HEK293 (cell line): ENCODE measurements around the gene P2RX6.
A peak's percentile ranks its signal among the peaks of the same experiment; 100 is the strongest.

Experiments used
- EGR2 ChIP-seq: fragments of 450-650 bp; formaldehyde crosslinking; IDR thresholded peaks from 2 replicates; pipeline ENCODE4 v1.5.1; 2016; ENCODE audit warnings: low read depth, missing biosample characterization, missing genetic modification characterization
- GFI1B ChIP-seq: fragments of 450-650 bp; formaldehyde crosslinking; IDR thresholded peaks from 2 replicates; pipeline ENCODE4 v1.5.1; 2016; ENCODE audit warnings: missing biosample characterization, missing genetic modification characterization
- KLF7 ChIP-seq: fragments of 450-650 bp; formaldehyde crosslinking; IDR thresholded peaks from 2 replicates; pipeline ENCODE4 v1.5.1; 2016; ENCODE audit warnings: missing biosample characterization, missing genetic modification characterization, borderline replicate concordance
- MYNN ChIP-seq: fragments of 450-650 bp; formaldehyde crosslinking; IDR thresholded peaks from 2 replicates; pipeline ENCODE4 v1.5.1; 2016; ENCODE audit warnings: missing biosample characterization, missing genetic modification characterization, borderline replicate concordance
- WT1 ChIP-seq: fragments of 450-650 bp; formaldehyde crosslinking; IDR thresholded peaks from 2 replicates; pipeline ENCODE4 v1.5.1; 2016; ENCODE audit warnings: missing biosample characterization, missing genetic modification characterization
- ZBTB48 ChIP-seq: fragments of 450-650 bp; formaldehyde crosslinking; IDR thresholded peaks from 2 replicates; pipeline ENCODE4 v1.5.1; 2016; ENCODE audit warnings: missing biosample characterization, missing genetic modification characterization
- ZNF121 ChIP-seq: fragments of 450-650 bp; formaldehyde crosslinking; IDR thresholded peaks from 2 replicates; pipeline ENCODE4 v1.5.1; 2016; ENCODE audit warnings: missing biosample characterization, missing genetic modification characterization
- ZNF239 ChIP-seq: fragments of 450-650 bp; formaldehyde crosslinking; IDR thresholded peaks from 2 replicates; pipeline ENCODE4 v1.5.1; 2016; ENCODE audit warnings: missing biosample characterization, missing genetic modification characterization
- ZNF24 ChIP-seq: fragments of 450-650 bp; formaldehyde crosslinking; IDR thresholded peaks from 2 replicates; pipeline ENCODE4 v1.5.1; 2016; ENCODE audit warnings: missing biosample characterization, missing genetic modification characterization
- ZNF335 ChIP-seq: fragments of 450-650 bp; formaldehyde crosslinking; conservative IDR thresholded peaks from 2 replicates; pipeline ENCODE4 v1.5.1; 2016; ENCODE audit warnings: missing biosample characterization, missing genetic modification characterization
- ZNF341 ChIP-seq: fragments of 450-650 bp; formaldehyde crosslinking; IDR thresholded peaks from 2 replicates; pipeline ENCODE4; 2016; ENCODE audit warnings: low read depth, missing biosample characterization, missing genetic modification characterization
- ZNF354C ChIP-seq: fragments of 450-650 bp; formaldehyde crosslinking; IDR thresholded peaks from 2 replicates; pipeline ENCODE4 v1.5.1; 2016; ENCODE audit warnings: missing biosample characterization, missing genetic modification characterization, low read depth, borderline replicate concordance
- ZNF37A ChIP-seq: fragments of 450-650 bp; IDR thresholded peaks from 2 replicates; pipeline ENCODE4 v1.5.1; 2018; ENCODE audit warnings: missing biosample characterization, missing genetic modification characterization
- ZNF404 ChIP-seq: fragments of 450-650 bp; formaldehyde crosslinking; IDR thresholded peaks from 2 replicates; pipeline ENCODE4 v1.5.1; 2017; ENCODE audit warnings: missing biosample characterization, missing genetic modification characterization
- ZNF433 ChIP-seq: fragments of 450-650 bp; formaldehyde crosslinking; IDR thresholded peaks from 2 replicates; pipeline ENCODE4 v1.5.1; 2016; ENCODE audit warnings: missing biosample characterization, missing genetic modification characterization, low read depth
- ZNF529 ChIP-seq: fragments of 450-650 bp; formaldehyde crosslinking; IDR thresholded peaks from 2 replicates; pipeline ENCODE4 v1.5.1; 2017; ENCODE audit warnings: missing genetic modification characterization, missing biosample characterization; ENCODE audit not compliant: insufficient replicate concordance
- ZNF544 ChIP-seq: fragments of 450-650 bp; formaldehyde crosslinking; IDR thresholded peaks from 2 replicates; pipeline ENCODE4 v1.5.0; 2017; ENCODE audit warnings: missing biosample characterization, missing genetic modification characterization
- ZNF585B ChIP-seq: fragments of 450-650 bp; formaldehyde crosslinking; IDR thresholded peaks from 2 replicates; pipeline ENCODE4 v1.5.1; 2016; ENCODE audit warnings: missing biosample characterization, missing genetic modification characterization
- ZNF610 ChIP-seq: fragments of 450-650 bp; formaldehyde crosslinking; IDR thresholded peaks from 2 replicates; pipeline ENCODE4 v1.5.1; 2016; ENCODE audit warnings: missing biosample characterization, missing genetic modification characterization, borderline replicate concordance
- ZNF777 ChIP-seq: fragments of 450-650 bp; formaldehyde crosslinking; IDR thresholded peaks from 2 replicates; pipeline ENCODE4 v1.5.1; 2017; ENCODE audit warnings: missing biosample characterization, missing genetic modification characterization, borderline replicate concordance
- ZNF785 ChIP-seq: fragments of 450-650 bp; formaldehyde crosslinking; IDR thresholded peaks from 2 replicates; pipeline ENCODE4 v1.5.1; 2016; ENCODE audit warnings: missing biosample characterization, missing genetic modification characterization
- ZNF830 ChIP-seq: fragments of 450-650 bp; IDR thresholded peaks from 2 replicates; pipeline ENCODE4 v1.5.0; 2018; ENCODE audit warnings: missing biosample characterization, missing genetic modification characterization, low read depth, mild to moderate bottlenecking, moderate library complexity
- ZSCAN23 ChIP-seq: fragments of 450-650 bp; formaldehyde crosslinking; IDR thresholded peaks from 2 replicates; pipeline ENCODE4 v1.5.1; 2016; ENCODE audit warnings: missing biosample characterization, missing genetic modification characterization
- TF ChIP-seq, protein P1 (sequence below): fragments of 450-650 bp; formaldehyde crosslinking; IDR thresholded peaks from 2 replicates; pipeline ENCODE4 v1.5.1; 2016; ENCODE audit warnings: missing biosample characterization, missing genetic modification characterization
- TF ChIP-seq, protein P2 (sequence below): fragments of 450-650 bp; formaldehyde crosslinking; IDR thresholded peaks from 2 replicates; pipeline ENCODE4 v1.5.1; 2017; ENCODE audit warnings: missing biosample characterization, missing genetic modification characterization
- TF ChIP-seq, protein P3 (sequence below): fragments of 450-650 bp; formaldehyde crosslinking; IDR thresholded peaks from 2 replicates; pipeline ENCODE4 v1.5.0; 2017; ENCODE audit warnings: missing biosample characterization, missing genetic modification characterization, borderline replicate concordance
- TF ChIP-seq, protein P4 (sequence below): IDR thresholded peaks from 2 replicates; pipeline ENCODE4 v1.6.1; 2011; ENCODE audit warnings: mild to moderate bottlenecking, low read depth, low read length, borderline replicate concordance
- TF ChIP-seq, protein P5 (sequence below): fragments of 450-650 bp; formaldehyde crosslinking; IDR thresholded peaks from 2 replicates; pipeline ENCODE4 v1.5.1; 2016; ENCODE audit warnings: missing biosample characterization, missing genetic modification characterization, low read depth
- TF ChIP-seq, protein P6 (sequence below): fragments of 450-650 bp; formaldehyde crosslinking; IDR thresholded peaks from 2 replicates; pipeline ENCODE4 v1.5.1; 2016; ENCODE audit warnings: missing biosample characterization, missing genetic modification characterization

Gene P2RX6

DNA sequence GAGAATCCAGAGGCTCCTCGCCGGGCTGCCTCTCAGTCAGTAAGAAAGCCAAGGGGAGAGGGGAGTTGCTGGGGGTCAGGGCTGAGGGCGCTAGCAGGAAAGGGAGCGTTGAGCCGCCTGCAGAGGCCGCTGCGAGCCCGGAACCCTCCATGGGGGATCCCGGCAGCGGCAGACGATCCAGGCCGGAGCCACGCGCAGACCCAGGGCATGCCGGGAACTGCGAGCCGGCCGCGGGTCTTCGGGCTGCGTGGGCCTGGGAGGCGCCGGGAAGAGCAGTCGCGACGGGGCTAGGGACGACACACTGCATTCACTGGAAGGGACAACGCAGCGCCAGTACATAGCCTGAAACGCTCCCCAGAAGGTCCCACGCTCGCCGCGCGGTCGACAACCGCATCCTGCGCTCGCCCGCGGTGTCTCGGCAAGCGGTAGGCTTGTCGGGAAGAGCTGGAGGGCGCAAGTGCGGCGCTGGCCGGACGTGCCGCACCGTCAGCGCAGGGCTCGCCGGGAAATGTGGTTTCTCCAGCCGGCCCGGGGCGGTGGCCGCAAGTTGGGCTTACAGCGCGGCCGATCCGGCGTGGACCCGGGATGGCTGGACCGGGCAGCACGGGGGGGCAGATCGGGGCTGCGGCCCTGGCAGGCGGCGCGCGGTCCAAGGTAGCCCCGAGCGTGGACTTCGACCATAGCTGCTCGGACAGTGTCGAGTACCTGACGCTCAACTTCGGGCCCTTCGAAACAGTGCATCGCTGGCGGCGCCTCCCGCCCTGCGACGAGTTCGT, 33.0 kb upstream of the P2RX6 start, which contains the start of gene LZTR1 (continued):
- TF ChIP-seq ZSCAN23 (tag by site-specific recombination) (peak; percentile 91), ZNF777 (tag by site-specific recombination) (no peak; the same call in 1 of the 2 replicates), ZNF529 (tag by site-specific recombination) (no peak), ZNF121 (tag by site-specific recombination) (peak; percentile 63; the same call in 1 of the 2 replicates), EGR2 (tag by site-specific recombination) (peak; percentile 60), MYNN (tag by site-specific recombination) (no peak; the same call in 1 of the 2 replicates), ZNF433 (tag by site-specific recombination) (no peak), ZNF610 (tag by site-specific recombination) (peak; percentile 89), ZNF544 (tag by site-specific recombination) (no peak), ZNF585B (0 out of 2 replicates have a peak, but pooled peaks have one; percentile 7), ZNF785 (tag by site-specific recombination) (peak; percentile 24; the same call in 1 of the 2 replicates), WT1 (0 out of 2 replicates have a peak, but pooled peaks have one; percentile 59), ZNF830 (tag by site-specific recombination) (no peak), ZNF404 (no peak), ZNF341 (tag by site-specific recombination) (peak; percentile 95), ZNF354C (tag by site-specific recombination) (no peak), GFI1B (tag by site-specific recombination) (no peak), KLF7 (tag by site-specific recombination) (no peak), ZBTB48 (tag by site-specific recombination) (peak; percentile 88), ZNF335 (tag by site-specific recombination) (peak; percentile 99), ZNF37A (no peak), ZNF239 (tag by site-specific recombination) (peak; percentile 13; the same call in 1 of the 2 replicates), ZNF24 (tag by site-specific recombination) (peak; percentile 73; the same call in 1 of the 2 replicates)
- TF ChIP-seq, protein P1, sequence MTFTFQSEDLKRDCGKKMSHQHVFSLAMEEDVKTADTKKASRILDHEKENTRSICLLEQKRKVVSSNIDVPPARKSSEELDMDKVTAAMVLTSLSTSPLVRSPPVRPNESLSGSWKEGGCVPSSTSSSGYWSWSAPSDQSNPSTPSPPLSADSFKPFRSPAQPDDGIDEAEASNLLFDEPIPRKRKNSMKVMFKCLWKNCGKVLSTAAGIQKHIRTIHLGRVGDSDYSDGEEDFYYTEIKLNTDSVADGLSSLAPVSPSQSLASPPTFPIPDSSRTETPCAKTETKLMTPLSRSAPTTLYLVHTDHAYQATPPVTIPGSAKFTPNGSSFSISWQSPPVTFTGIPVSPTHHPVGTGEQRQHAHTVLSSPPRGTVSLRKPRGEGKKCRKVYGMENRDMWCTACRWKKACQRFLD (tag by site-specific recombination), result peak; percentile 67; the same call in 1 of the 2 replicates
- TF ChIP-seq, protein P2, sequence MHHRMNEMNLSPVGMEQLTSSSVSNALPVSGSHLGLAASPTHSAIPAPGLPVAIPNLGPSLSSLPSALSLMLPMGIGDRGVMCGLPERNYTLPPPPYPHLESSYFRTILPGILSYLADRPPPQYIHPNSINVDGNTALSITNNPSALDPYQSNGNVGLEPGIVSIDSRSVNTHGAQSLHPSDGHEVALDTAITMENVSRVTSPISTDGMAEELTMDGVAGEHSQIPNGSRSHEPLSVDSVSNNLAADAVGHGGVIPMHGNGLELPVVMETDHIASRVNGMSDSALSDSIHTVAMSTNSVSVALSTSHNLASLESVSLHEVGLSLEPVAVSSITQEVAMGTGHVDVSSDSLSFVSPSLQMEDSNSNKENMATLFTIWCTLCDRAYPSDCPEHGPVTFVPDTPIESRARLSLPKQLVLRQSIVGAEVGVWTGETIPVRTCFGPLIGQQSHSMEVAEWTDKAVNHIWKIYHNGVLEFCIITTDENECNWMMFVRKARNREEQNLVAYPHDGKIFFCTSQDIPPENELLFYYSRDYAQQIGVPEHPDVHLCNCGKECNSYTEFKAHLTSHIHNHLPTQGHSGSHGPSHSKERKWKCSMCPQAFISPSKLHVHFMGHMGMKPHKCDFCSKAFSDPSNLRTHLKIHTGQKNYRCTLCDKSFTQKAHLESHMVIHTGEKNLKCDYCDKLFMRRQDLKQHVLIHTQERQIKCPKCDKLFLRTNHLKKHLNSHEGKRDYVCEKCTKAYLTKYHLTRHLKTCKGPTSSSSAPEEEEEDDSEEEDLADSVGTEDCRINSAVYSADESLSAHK (tag by site-specific recombination), result 0 out of 2 replicates have a peak, but pooled peaks have one; percentile 10
- TF ChIP-seq, protein P3, sequence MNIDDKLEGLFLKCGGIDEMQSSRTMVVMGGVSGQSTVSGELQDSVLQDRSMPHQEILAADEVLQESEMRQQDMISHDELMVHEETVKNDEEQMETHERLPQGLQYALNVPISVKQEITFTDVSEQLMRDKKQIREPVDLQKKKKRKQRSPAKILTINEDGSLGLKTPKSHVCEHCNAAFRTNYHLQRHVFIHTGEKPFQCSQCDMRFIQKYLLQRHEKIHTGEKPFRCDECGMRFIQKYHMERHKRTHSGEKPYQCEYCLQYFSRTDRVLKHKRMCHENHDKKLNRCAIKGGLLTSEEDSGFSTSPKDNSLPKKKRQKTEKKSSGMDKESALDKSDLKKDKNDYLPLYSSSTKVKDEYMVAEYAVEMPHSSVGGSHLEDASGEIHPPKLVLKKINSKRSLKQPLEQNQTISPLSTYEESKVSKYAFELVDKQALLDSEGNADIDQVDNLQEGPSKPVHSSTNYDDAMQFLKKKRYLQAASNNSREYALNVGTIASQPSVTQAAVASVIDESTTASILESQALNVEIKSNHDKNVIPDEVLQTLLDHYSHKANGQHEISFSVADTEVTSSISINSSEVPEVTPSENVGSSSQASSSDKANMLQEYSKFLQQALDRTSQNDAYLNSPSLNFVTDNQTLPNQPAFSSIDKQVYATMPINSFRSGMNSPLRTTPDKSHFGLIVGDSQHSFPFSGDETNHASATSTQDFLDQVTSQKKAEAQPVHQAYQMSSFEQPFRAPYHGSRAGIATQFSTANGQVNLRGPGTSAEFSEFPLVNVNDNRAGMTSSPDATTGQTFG (tag by site-specific recombination), result peak; percentile 16; the same call in 1 of the 2 replicates
- TF ChIP-seq, protein P4, sequence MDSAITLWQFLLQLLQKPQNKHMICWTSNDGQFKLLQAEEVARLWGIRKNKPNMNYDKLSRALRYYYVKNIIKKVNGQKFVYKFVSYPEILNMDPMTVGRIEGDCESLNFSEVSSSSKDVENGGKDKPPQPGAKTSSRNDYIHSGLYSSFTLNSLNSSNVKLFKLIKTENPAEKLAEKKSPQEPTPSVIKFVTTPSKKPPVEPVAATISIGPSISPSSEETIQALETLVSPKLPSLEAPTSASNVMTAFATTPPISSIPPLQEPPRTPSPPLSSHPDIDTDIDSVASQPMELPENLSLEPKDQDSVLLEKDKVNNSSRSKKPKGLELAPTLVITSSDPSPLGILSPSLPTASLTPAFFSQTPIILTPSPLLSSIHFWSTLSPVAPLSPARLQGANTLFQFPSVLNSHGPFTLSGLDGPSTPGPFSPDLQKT, result no peak
- TF ChIP-seq, protein P5, sequence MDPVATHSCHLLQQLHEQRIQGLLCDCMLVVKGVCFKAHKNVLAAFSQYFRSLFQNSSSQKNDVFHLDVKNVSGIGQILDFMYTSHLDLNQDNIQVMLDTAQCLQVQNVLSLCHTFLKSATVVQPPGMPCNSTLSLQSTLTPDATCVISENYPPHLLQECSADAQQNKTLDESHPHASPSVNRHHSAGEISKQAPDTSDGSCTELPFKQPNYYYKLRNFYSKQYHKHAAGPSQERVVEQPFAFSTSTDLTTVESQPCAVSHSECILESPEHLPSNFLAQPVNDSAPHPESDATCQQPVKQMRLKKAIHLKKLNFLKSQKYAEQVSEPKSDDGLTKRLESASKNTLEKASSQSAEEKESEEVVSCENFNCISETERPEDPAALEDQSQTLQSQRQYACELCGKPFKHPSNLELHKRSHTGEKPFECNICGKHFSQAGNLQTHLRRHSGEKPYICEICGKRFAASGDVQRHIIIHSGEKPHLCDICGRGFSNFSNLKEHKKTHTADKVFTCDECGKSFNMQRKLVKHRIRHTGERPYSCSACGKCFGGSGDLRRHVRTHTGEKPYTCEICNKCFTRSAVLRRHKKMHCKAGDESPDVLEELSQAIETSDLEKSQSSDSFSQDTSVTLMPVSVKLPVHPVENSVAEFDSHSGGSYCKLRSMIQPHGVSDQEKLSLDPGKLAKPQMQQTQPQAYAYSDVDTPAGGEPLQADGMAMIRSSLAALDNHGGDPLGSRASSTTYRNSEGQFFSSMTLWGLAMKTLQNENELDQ, result no peak
- TF ChIP-seq, protein P6, sequence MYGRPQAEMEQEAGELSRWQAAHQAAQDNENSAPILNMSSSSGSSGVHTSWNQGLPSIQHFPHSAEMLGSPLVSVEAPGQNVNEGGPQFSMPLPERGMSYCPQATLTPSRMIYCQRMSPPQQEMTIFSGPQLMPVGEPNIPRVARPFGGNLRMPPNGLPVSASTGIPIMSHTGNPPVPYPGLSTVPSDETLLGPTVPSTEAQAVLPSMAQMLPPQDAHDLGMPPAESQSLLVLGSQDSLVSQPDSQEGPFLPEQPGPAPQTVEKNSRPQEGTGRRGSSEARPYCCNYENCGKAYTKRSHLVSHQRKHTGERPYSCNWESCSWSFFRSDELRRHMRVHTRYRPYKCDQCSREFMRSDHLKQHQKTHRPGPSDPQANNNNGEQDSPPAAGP (tag by site-specific recombination), result peak; percentile 90
